ENCODE data around the gene RAB34.

Gene RAB34, protein sequence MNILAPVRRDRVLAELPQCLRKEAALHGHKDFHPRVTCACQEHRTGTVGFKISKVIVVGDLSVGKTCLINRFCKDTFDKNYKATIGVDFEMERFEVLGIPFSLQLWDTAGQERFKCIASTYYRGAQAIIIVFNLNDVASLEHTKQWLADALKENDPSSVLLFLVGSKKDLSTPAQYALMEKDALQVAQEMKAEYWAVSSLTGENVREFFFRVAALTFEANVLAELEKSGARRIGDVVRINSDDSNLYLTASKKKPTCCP

DNA sequence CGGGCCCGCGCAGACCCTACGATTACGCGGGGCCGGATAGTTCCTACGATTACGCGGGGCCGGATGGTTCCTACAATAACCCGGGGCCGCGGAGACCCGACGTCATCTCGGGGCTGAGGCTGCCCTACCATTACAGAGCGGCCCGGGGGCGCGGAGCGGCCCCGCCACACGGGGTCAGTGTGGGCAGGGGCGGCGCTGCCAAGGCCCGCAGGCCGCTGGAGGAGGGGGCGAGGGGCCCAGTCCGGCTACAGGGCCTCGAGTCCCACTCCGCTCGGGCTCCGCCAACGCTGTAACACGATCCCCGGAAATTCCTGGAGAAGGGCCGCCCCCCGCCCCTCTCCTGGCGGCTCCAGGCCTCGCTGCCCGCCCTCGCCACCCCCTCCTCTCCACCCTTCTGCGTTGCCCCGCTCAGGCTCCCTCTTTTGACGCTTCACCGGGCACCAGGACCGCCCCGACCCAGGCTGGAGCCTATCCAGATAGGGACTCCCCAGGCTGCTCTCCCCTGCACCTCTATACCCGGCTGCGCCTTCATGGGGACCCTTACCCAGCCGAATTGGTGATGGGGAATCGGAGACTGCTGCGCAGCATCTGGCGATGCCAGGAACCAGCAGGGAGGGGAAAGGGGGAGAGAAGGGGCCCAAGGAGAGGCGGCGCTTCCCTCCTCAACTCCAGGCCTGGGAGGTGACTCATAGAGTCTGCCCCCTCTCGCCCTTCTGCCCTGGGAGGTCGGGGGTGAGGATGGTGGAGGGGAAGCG is at the start of gene RAB34:
RAB34 (minus strand) TSS at position 291 of the 755 bp plus-strand sequence. CDS start 602 bp downstream, outside the sequence.
- DNase-seq (ENCODE audit: low read depth, low spot score): peak; percentile 75

DNA sequence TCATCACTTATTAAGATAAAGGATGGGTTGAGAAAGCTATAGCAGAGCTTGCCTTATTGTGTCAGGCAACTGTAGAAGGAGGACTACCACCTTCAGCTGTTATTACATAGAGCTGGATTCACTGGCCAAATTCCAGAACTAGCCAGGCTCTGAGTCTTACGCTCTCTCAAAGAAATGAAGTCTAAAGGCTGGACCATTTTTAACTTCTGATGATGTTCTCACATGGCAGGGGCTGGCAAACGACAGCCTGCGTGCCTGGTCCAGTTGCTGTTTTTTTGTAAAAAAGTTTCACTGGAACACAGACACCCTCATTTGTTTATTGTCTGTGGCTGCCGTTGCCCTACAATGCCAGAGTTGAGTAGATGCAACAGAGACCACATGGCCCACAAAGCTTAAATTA is 47.4 kb upstream of the RAB34 start:
- DNase-seq (ENCODE audit: low read depth, low spot score): no peak

- no peak for DNase-seq (ENCODE audit: low read depth, low spot score)
Observed at GRCh38 chr17:28763804-28764266, 46.2 kb upstream of the RAB34 start.

- DNase-seq (ENCODE audit: low read depth, low spot score): no peak
Observed at GRCh38 chr17:28763137-28763799, 45.6 kb upstream of the RAB34 start.

GRCh38 chr17:28760601-28761562 is 43.2 kb upstream of the RAB34 start:
- peak; percentile 91 for DNase-seq (ENCODE audit: low read depth, low spot score)

- DNase-seq (ENCODE audit: low read depth, low spot score): no peak
Observed at GRCh38 chr17:28759256-28759865, 41.7 kb upstream of the RAB34 start.

DNA sequence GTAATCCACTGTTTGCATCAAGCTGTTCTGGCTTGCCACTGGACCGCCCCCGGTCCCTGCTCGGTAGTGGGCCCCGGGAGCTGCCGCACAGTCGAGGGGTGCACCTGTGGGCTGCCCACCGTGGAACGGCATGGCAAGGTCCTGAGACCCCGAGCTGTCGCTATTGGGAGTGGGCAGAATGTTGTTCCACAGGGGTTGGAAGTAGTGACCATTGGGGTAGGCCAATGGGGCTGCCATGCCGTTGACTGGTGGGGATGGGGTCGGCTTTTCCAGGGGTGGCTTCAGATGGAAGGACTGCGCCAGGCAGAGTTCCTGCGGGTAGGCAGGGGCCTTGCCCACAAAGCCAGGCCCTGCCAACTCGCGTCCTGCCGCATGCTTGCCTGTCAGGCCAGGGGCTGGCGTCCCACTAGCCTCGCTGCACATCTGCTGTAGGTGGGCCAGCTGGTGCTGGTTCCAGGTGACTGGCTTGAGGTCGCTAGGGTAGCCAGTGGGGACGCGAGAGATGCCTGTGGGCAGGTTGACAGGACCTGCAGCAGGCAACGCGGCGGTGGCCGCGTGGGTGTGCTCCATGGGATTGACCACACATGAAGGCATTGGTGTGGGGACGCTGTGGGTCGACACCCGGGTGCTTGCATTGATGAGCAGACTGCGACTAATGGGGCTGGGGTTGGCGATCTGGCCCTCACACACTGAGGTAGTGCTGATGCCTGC is 40.9 kb upstream of the RAB34 start:
- no peak for DNase-seq (ENCODE audit: low read depth, low spot score)

GRCh38 chr17:28756049-28756804 is 38.6 kb upstream of the RAB34 start:
- DNase-seq (ENCODE audit: low read depth, low spot score): no peak

DNA sequence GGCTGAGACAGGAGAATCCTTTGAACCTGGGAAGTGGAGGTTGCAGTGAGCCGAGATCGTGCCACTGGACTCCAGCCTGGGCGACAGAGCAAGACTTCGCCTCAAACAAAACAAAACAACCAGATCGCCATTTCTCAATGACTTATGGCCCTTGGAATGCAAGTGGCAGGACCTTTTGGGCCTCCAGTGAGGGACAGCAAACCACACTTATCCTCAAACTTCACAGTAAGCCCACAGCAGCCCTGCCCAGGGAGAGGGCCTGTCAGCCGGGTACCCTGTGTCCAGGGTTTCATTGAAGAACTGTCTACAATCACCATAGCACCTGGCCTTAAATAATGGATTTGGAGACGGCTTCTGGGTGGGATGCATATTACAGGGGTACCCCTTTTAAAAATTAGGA is 37.8 kb upstream of the RAB34 start:
- no peak for DNase-seq (ENCODE audit: low read depth, low spot score)

GRCh38 chr17:28751600-28752366 is 34.1 kb upstream of the RAB34 start:
- no peak for DNase-seq (ENCODE audit: low read depth, low spot score)

DNA sequence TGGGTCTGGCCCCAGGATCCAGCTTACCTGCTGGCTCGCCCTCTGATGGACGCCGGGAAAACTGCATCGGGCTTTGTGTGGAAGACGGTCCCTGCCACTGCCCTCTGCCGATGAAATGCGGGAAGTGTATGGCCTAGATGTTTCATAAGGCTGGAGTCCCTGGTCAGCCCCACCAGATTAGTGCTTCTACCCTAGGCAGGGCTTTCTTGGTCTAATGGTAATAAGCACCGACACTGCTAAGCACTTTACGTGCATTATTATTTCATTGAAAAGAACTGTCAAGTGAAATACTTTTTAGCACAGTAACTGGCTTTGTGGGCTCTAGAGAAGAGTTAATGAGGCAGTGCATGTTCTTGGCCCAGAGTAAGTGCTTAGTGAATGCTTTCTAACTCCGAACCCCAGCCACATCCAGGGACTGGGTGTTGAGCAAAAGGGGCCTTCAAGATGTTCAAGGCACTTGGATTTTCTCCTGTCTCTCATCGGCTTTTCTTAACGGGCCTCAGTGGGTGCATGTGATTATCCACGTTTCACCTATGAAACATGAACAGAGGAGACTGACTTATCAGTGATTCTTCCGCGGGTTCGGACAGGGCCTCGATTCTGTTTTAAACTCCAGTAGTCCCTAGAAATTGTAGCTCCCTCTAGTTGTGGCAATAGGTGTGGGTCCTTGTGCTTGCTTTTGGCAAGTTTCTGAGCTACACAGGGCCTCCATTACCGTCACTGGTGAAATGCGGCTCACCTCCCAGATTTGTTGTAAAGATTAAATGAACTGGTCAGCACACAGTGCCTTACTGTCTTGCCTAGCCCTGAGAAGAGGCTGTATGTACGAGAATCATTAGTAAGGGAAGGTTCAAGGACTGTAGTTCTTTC is 32.7 kb upstream of the RAB34 start:
- peak; percentile 50 for DNase-seq (ENCODE audit: low read depth, low spot score)

DNA sequence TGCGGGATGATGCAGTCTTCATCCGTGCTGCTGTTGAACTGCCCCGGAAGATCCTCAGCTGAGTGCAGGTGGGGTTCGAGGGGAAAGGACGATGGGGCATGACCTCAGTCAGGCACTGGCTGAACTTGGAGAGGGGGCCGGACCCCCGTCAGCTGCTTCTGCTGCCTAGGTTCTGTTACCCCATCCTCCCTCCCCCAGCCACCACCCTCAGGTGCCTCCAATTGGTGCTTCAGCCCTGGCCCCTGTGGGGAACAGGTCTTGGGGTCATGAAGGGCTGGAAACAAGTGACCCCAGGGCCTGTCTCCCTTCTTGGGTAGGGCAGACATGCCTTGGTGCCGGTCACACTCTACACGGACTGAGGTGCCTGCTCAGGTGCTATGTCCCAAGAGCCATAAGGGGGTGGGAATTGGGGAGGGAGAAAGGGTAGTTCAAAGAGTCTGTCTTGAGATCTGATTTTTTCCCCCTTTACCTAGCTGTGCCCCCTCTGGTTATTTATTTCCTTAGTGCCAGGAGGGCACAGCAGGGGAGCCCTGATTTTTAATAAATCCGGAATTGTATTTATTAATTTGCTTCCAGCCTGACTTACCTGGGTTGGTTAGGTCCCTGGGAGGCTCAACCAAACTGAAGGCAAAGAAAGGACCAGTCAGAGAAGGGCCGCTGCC is 32.0 kb upstream of the RAB34 start:
- DNase-seq (ENCODE audit: low read depth, low spot score): no peak

- no peak for DNase-seq (ENCODE audit: low read depth, low spot score)
Observed at GRCh38 chr17:28748852-28749515, 31.3 kb upstream of the RAB34 start.

DNA sequence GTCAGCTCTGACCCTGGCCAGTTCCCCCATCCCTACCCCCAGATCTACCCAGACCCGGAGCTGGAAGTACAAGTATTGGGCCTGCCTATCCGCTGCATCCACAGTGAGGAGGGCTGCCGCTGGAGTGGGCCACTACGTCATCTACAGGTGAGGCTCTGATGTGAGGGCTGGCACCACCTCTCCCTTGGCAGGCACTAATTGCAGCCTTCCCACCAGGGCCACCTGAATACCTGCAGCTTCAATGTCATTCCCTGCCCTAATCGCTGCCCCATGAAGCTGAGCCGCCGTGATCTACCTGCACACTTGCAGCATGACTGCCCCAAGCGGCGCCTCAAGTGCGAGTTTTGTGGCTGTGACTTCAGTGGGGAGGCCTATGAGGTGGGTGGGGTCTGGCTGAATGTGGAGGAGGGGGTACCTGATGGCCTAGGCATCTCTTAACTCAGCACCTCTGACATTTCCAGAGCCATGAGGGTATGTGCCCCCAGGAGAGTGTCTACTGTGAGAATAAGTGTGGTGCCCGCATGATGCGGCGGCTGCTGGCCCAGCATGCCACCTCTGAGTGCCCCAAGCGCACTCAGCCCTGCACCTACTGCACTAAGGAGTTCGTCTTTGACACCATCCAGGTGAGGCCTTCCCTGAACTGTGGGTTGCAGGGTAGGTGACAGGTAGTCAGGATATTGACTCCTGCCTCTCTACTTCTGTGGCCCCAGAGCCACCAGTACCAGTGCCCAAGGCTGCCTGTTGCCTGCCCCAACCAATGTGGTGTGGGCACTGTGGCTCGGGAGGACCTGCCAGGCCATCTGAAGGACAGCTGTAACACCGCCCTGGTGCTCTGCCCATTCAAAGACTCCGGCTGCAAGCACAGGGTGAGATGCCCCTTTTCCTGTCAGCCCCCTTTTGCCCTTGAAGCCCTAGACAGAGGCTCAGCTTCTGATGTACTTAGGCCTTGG is 30.4 kb upstream of the RAB34 start:
- DNase-seq (ENCODE audit: low read depth, low spot score): no peak

GRCh38 chr17:28747051-28747691 is 29.5 kb upstream of the RAB34 start:
- DNase-seq (ENCODE audit: low read depth, low spot score): no peak

Measured in iPS DF 19.7 (cell line).